ENCODE data around the gene SEMA3A. TPM values are rescaled to one million over a fixed set of nuclear protein-coding genes. Genes with fewer than 3 reads are reported as not detected.
A peak's percentile ranks its signal among the peaks of the same experiment; 100 is the strongest.

The SEMA3A gene
- total and polyA plus RNA-seq, 2 of the 4 experiments (the other 2 are of a cell fraction), result 31.2 to 213 TPM

DNA sequence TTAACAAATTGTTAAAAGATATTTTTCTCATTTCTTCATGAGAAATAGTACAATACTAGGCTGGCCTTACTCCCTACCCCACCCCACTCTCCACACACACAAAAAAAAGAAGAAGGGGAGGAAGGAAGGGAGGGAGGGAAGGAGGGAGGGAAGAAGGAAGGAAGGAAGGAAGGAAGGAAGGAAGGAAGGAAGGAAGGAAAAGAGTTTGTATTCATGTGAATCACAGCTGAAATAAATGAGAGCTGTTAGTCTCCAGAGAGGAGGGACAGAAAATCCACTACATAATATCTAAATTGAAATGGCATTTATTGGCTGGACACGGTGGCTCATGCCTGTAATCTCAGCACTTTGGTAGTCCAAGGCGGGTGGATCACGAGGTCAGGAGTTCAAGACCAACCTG is 57.8 kb downstream of the SEMA3A start:
- peak overlapping the region in 1 of 2 experiments; percentile 15; a peak in 1 of 4 replicates for H4K8ac ChIP-seq (ENCODE audit: low read depth in 2 of 2, low read length in 2 of 2)
- H2BK15ac ChIP-seq (ENCODE audit: low read depth, low read length), result no peak overlapping the region; the same call in 2 of the 3 replicates
- peak overlapping the region; percentile 54 for H4K5ac ChIP-seq (ENCODE audit: low read depth, low read length)
- POLR2A ChIA-PET (ENCODE audit: unreplicated experiment), result interaction anchor here (0.6 to 0.7 kb wide), 2 partner anchors 133 to 302 kb away, joined by 5 to 12 read pairs; no protein-coding TSS in a partner anchor
- H3K9ac ChIP-seq (ENCODE audit: low read depth, low read length), result no peak overlapping the region
- dilution Hi-C loops (cut with HindIII; ENCODE audit: low sequenced_read_pairs, unreplicated experiment) (no loop called here), in situ Hi-C loops (cut with MboI; ENCODE audit: low sequenced_read_pairs) (no loop called here), intact Hi-C loops (cut with micrococcal nuclease) (no loop called here)
- H2AK9ac ChIP-seq (replicated peaks; ENCODE audit: low read depth, low read length, poor library complexity), result no peak overlapping the region
- H3K9me1 ChIP-seq (ENCODE audit: insufficient read depth, low read length), result no peaks in the 10 kb centered on the region
- H3K9me3 ChIP-seq (ENCODE audit: control insufficient read depth, insufficient read depth, low read length), result no peaks in the 10 kb centered on the region
- peaks cover 4% of the 10 kb centered on the region; the same call in 1 of the 2 replicates for H3K4me1 ChIP-seq (ENCODE audit: control insufficient read depth, insufficient read depth, low read length)
- H2BK20ac ChIP-seq (ENCODE audit: low read depth, low read length), result no peak overlapping the region
- BruUV-seq (replicated peaks), result no TSS peak
- peaks cover 8% of the 10 kb centered on the region for H3K36me3 ChIP-seq (ENCODE audit: control insufficient read depth, insufficient read depth, low read length)
- peak overlapping the region; percentile 78 for H2BK5ac ChIP-seq (ENCODE audit: low read depth, low read length, poor library complexity, severe bottlenecking)
- H3K79me1 ChIP-seq (ENCODE audit: low read depth in 1 of 2, low read length in 2 of 2), result peaks cover 29 to 49% of the 10 kb centered on the region in 2 experiments
- peak overlapping the region; percentile 56 for H2BK120ac ChIP-seq (ENCODE audit: low read depth, low read length)
- no peak overlapping the region for H2AFZ ChIP-seq (replicated peaks; ENCODE audit: low read length, poor library complexity)
- H3K56ac ChIP-seq (ENCODE audit: extremely low read depth, insufficient read depth, low read length), result no peak overlapping the region
- H3K4ac ChIP-seq (ENCODE audit: low read depth, low read length), result peak overlapping the region; percentile 80
- H3K18ac ChIP-seq (ENCODE audit: low read depth, low read length), result peak overlapping the region; percentile 84
- no peak overlapping the region; the same call in 1 of the 2 replicates for H3K23ac ChIP-seq (ENCODE audit: low read depth, low read length)
- H3K27ac ChIP-seq (ENCODE audit: insufficient read depth, low read length), result peak overlapping the region; percentile 87; the same call in 1 of the 2 replicates
- H3K27me3 ChIP-seq (ENCODE audit: control insufficient read depth, insufficient read depth, low read length), result no peaks in the 10 kb centered on the region
- H4K20me1 ChIP-seq (ENCODE audit: insufficient read depth, low read length), result no peaks in the 10 kb centered on the region; the same call in 1 of the 2 replicates
- H2AK5ac ChIP-seq (ENCODE audit: low read depth, low read length), result peak overlapping the region; percentile 47; the same call in 1 of the 2 replicates
- TF ChIP-seq SMC3 (IDR thresholded peaks at IDR 0.05; ENCODE audit: low read depth, low read length), result no peak
- no peak for TF ChIP-seq MAFK (IDR thresholded peaks at IDR 0.05; ENCODE audit: low read depth, low read length)
- no peak for TF ChIP-seq NFE2L2 (IDR thresholded peaks at IDR 0.05; ENCODE audit: low read depth, low read length)
- TF ChIP-seq RFX5 (IDR thresholded peaks at IDR 0.05; ENCODE audit: low read depth, low read length), result no peak
- TF ChIP-seq, protein P1, sequence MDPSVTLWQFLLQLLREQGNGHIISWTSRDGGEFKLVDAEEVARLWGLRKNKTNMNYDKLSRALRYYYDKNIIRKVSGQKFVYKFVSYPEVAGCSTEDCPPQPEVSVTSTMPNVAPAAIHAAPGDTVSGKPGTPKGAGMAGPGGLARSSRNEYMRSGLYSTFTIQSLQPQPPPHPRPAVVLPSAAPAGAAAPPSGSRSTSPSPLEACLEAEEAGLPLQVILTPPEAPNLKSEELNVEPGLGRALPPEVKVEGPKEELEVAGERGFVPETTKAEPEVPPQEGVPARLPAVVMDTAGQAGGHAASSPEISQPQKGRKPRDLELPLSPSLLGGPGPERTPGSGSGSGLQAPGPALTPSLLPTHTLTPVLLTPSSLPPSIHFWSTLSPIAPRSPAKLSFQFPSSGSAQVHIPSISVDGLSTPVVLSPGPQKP (IDR thresholded peaks at IDR 0.05; ENCODE audit: borderline replicate concordance, low read depth, low read length), result no peak
- TF ChIP-seq, protein P2, sequence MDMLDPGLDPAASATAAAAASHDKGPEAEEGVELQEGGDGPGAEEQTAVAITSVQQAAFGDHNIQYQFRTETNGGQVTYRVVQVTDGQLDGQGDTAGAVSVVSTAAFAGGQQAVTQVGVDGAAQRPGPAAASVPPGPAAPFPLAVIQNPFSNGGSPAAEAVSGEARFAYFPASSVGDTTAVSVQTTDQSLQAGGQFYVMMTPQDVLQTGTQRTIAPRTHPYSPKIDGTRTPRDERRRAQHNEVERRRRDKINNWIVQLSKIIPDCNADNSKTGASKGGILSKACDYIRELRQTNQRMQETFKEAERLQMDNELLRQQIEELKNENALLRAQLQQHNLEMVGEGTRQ (IDR thresholded peaks at IDR 0.05; ENCODE audit: low read depth, low read length), result no peak
- TF ChIP-seq MXI1 (IDR thresholded peaks at IDR 0.05; ENCODE audit: borderline replicate concordance, low read depth, low read length), result no peak
- no peak overlapping the region for H4K91ac ChIP-seq (ENCODE audit: insufficient read depth, low read depth, low read length)
- CTCF ChIA-PET, result interaction anchor here (0.6 kb wide), 2 partner anchors 13 to 275 kb away, joined by 3 to 6 read pairs; no protein-coding TSS in a partner anchor
- no peak for DNase-seq
- H3K4me2 ChIP-seq (ENCODE audit: low read depth, low read length), result no peak overlapping the region
- H3K14ac ChIP-seq (replicated peaks; ENCODE audit: low read depth, low read length), result peak overlapping the region; percentile 88
- H3K4me3 ChIP-seq (ENCODE audit: insufficient read depth, low read depth, low read length), result no peak overlapping the region
- ATAC-seq (ENCODE audit: low read depth), result no peak
- WGBS, 2 experiments (ENCODE audit: extremely low coverage in 2 of 2, insufficient read length in 1 of 2), result no CpG with 5 or more reads among the region's 3 CpGs
